ENCODE data around the gene ARAP1. TPM values are rescaled to one million over a fixed set of nuclear protein-coding genes. Genes with fewer than 3 reads are reported as not detected.

Gene ARAP1
- total RNA-seq, 1 experiment from 2014 or later: 53.0 TPM

DNA sequence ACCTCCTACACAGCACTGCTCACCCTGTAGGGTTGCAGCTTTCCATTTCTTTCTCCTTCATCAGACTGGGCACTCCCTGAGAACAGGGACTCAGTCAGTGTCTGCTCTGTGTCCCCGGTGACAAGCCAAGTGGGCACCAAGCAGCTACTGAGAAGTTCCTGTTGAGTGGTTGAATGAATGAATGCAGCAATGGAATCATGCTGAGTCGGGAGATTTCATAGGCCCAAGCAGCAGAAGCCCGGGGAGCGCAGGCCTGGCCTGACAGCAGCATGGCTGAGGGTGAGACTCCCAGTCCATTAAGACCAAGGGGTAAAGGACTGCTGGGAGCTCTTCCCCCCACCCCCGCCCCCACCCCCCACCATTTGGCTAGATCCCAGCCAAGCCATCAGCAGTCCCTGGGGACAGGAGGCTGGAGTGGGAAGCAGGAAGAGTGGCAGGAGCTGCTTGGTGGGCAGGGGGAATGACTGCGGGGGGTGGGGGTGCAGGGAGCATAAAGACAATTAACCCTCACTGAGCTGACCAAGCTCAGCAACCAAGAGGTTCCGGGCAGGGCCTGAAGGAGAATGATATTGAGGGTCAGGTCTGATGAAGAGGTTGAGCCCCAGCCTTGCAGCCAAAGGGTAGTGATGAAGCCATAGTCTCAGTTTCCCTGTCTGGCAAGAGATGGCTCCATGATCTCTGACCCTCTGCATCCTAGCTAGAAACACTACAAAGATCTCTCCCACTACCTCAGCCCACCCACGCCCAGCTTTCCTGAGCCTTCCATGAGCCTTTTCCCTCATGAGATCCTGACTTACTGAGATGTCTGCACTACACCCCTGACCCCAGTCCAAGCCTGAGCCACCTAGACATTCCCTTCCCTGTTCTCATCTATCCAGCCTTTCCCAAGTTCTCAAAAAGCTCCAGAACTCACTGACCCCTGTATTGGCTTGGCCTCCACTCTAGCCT, 80.8 kb downstream of the ARAP1 start:
- no peaks in the 10 kb centered on the region for H3K4me1 Mint-ChIP-seq (ENCODE audit: low read depth, unreplicated experiment)
- no peaks in the 10 kb centered on the region for H3K9me3 Mint-ChIP-seq (ENCODE audit: low read depth, unreplicated experiment)
- CTCF ChIA-PET: interaction anchor here (1.4 kb wide), 1 partner anchor 12 kb away, joined by 4 read pairs; no protein-coding TSS in a partner anchor
- H3K36me3 Mint-ChIP-seq (ENCODE audit: insufficient read depth, unreplicated experiment): peaks cover 6% of the 10 kb centered on the region
- TF ChIP-seq, protein P1, sequence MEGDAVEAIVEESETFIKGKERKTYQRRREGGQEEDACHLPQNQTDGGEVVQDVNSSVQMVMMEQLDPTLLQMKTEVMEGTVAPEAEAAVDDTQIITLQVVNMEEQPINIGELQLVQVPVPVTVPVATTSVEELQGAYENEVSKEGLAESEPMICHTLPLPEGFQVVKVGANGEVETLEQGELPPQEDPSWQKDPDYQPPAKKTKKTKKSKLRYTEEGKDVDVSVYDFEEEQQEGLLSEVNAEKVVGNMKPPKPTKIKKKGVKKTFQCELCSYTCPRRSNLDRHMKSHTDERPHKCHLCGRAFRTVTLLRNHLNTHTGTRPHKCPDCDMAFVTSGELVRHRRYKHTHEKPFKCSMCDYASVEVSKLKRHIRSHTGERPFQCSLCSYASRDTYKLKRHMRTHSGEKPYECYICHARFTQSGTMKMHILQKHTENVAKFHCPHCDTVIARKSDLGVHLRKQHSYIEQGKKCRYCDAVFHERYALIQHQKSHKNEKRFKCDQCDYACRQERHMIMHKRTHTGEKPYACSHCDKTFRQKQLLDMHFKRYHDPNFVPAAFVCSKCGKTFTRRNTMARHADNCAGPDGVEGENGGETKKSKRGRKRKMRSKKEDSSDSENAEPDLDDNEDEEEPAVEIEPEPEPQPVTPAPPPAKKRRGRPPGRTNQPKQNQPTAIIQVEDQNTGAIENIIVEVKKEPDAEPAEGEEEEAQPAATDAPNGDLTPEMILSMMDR (IDR thresholded peaks at IDR 0.05; ENCODE audit: unreplicated experiment): no peak
- H3K27me3 Mint-ChIP-seq (ENCODE audit: unreplicated experiment): peaks cover 88% of the 10 kb centered on the region
- H3K4me3 Mint-ChIP-seq (ENCODE audit: low read depth, unreplicated experiment): no peak overlapping the region
- intact Hi-C loops (cut with micrococcal nuclease; ENCODE audit: unreplicated experiment): no loop called here
- DNase-seq: no peak
- H3K27ac Mint-ChIP-seq (ENCODE audit: unreplicated experiment): no peak overlapping the region
- no TSS peak for BruUV-seq (replicated peaks)

DNA sequence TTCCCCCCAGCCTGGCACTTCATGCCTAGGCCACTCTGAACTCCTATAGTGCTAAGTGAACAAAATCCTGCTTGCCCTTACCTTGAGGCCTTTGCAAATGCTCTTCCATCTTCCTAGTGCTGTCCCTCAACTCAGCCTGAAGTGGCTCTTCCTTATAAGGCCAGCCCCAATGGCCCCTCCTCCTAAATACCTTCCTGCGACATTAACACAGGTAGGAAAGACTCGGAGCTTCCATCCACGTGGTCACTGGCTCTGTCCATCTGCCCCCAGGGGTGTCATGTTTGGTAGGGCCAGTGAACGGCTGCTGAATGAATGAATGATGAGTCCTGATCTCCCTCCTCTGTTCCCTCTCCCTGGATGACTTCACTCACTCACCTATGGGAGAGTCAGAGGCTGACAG, 82.2 kb downstream of the ARAP1 start:
- no peak overlapping the region for H3K4me3 Mint-ChIP-seq (ENCODE audit: low read depth, unreplicated experiment)
- H3K27ac Mint-ChIP-seq (ENCODE audit: unreplicated experiment): no peak overlapping the region
- no peaks in the 10 kb centered on the region for H3K4me1 Mint-ChIP-seq (ENCODE audit: low read depth, unreplicated experiment)
- H3K36me3 Mint-ChIP-seq (ENCODE audit: insufficient read depth, unreplicated experiment): peaks cover 6% of the 10 kb centered on the region
- no TSS peak for BruUV-seq (replicated peaks)
- CTCF ChIA-PET: no interaction called here
- peaks cover 88% of the 10 kb centered on the region for H3K27me3 Mint-ChIP-seq (ENCODE audit: unreplicated experiment)
- no peaks in the 10 kb centered on the region for H3K9me3 Mint-ChIP-seq (ENCODE audit: low read depth, unreplicated experiment)
- no peak for DNase-seq
- intact Hi-C loops (cut with micrococcal nuclease; ENCODE audit: unreplicated experiment): no loop called here
- TF ChIP-seq, protein P1 (IDR thresholded peaks at IDR 0.05; ENCODE audit: unreplicated experiment): no peak

DNA sequence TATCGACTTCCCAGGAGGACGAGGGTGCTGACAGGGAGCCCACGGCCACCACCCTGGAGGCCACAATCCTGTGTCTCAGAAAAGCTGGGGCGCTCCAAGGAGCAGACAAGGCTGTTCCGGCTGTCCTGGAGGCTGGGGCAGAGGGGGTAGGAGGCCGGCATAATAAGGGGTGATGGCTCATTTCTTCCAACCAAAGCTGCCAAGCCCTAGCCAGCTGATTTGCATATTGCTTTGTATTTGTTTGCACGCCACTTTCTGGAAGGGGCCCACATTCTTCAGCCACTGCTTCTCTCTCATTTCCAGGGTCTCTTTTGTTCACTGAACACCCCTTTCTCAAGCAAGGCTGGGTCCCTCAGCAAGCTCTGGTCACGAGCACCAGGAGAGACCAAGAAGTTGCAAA, 82.7 kb downstream of the ARAP1 start:
- Mint-ChIP-seq H3K4me1 (ENCODE audit: low read depth, unreplicated experiment) (no peaks in the 10 kb centered on the region), H3K27me3 (ENCODE audit: unreplicated experiment) (peaks cover 88% of the 10 kb centered on the region), H3K9me3 (ENCODE audit: low read depth, unreplicated experiment) (no peaks in the 10 kb centered on the region), H3K27ac (ENCODE audit: unreplicated experiment) (no peak overlapping the region), H3K4me3 (ENCODE audit: low read depth, unreplicated experiment) (no peak overlapping the region), H3K36me3 (ENCODE audit: insufficient read depth, unreplicated experiment) (peaks cover 6% of the 10 kb centered on the region)
- TF ChIP-seq, protein P1 (IDR thresholded peaks at IDR 0.05; ENCODE audit: unreplicated experiment): no peak
- intact Hi-C loops (cut with micrococcal nuclease; ENCODE audit: unreplicated experiment): no loop called here
- no peak for DNase-seq
- BruUV-seq (replicated peaks): no TSS peak
- CTCF ChIA-PET: no interaction called here

DNA sequence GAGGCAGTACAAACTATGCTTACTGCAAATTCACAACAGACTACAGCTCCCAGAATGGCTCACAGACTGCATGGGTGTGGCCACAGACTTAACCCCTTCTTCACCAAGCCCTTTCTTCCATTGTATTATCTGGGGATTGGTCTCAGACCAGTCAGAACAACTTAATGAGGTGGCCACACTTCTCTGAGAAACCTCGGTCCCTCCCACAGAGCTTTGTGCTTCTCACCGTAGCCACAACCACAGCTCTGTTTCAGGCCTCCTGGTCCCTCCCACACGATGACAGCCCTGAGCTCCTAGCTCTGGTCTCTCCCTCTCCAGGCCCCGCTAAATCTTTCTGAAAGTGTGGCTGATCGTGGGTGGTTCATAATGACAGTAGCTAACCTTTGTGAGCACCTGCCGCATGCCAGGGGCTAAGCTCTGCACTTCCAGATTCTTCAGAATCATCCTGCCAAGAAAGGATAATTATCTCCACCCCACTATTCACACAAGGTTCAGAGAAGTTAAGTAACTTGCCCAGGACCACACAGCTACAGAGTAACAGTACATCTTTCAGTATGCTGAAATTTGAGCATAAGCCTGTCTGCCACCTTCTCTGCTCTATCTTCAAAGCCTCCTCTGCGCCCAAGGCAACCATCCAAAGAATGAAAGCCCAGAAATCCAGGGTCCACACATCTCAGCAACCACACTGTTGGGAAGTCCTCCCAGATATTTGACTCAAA, 83.4 kb downstream of the ARAP1 start:
- no peak for DNase-seq
- intact Hi-C loops (cut with micrococcal nuclease; ENCODE audit: unreplicated experiment): no loop called here
- H3K4me3 Mint-ChIP-seq (ENCODE audit: low read depth, unreplicated experiment): no peak overlapping the region
- BruUV-seq (replicated peaks): no TSS peak
- peaks cover 88% of the 10 kb centered on the region for H3K27me3 Mint-ChIP-seq (ENCODE audit: unreplicated experiment)
- no peaks in the 10 kb centered on the region for H3K9me3 Mint-ChIP-seq (ENCODE audit: low read depth, unreplicated experiment)
- H3K36me3 Mint-ChIP-seq (ENCODE audit: insufficient read depth, unreplicated experiment): peaks cover 6% of the 10 kb centered on the region
- H3K27ac Mint-ChIP-seq (ENCODE audit: unreplicated experiment): no peak overlapping the region
- no peaks in the 10 kb centered on the region for H3K4me1 Mint-ChIP-seq (ENCODE audit: low read depth, unreplicated experiment)
- TF ChIP-seq, protein P1 (IDR thresholded peaks at IDR 0.05; ENCODE audit: unreplicated experiment): no peak
- CTCF ChIA-PET: interaction anchor here (0.8 kb wide), 1 partner anchor 15 kb away, joined by 5 read pairs; no protein-coding TSS in a partner anchor
